Vagina (tissue), 2 donors: Measurements from ENCODE around the gene MYEOV. TPM values are rescaled to one million over a fixed set of nuclear protein-coding genes. Genes with fewer than 3 reads are reported as not detected.

Experiments
- DNase-seq, 2 donors: peaks; one replicate each; pipeline ENCODE4 v3.0.0-alpha.2; 2017; ENCODE audit errors: extremely low spot score in 2 of 2
- H3K27ac ChIP-seq: fragments of 200-600 bp; sonication (generic); one replicate; pipeline ENCODE4 v1.5.1; 2019
- H3K27me3 ChIP-seq: fragments of 200-600 bp; sonication (generic); one replicate; pipeline ENCODE4 v1.5.1; 2019
- H3K36me3 ChIP-seq, 2 donors: fragments of 200-600 bp; sonication (generic); one replicate each; pipeline ENCODE4 v1.5.1; 2017 to 2019
- H3K4me1 ChIP-seq: fragments of 200-600 bp; sonication (generic); one replicate; pipeline ENCODE4 v1.5.1; 2019
- H3K4me3 ChIP-seq, 2 donors: fragments of 200-600 bp; sonication (generic); 1 replicate in 1 of 2; 2 replicates in 1 of 2; pipeline ENCODE4 v1.5.1; 2016 to 2019
- H3K9me3 ChIP-seq: fragments of 200-600 bp; sonication (generic); one replicate; pipeline ENCODE4 v1.5.1; 2019
- POLR2A ChIP-seq, 2 donors: fragments of 450-650 bp; IDR thresholded peaks; one replicate each; pipeline ENCODE4 v1.6.1; 2017; ENCODE audit warnings: antibody characterized with exemption in 2 of 2, mild to moderate bottlenecking in 2 of 2, moderate library complexity in 2 of 2
- POLR2AphosphoS5 ChIP-seq, 2 donors: sonication (generic); formaldehyde crosslinking; IDR thresholded peaks; one replicate each; pipeline ENCODE4 v1.9.0; 2017; ENCODE audit warnings: antibody characterized with exemption in 2 of 2, mild to moderate bottlenecking in 2 of 2, low read depth in 1 of 2; ENCODE audit not compliant: insufficient read depth in 1 of 2
- intact Hi-C: fragments of 100-400 bp; cut with DNase I; formaldehyde crosslinking; loops from one replicate; pipeline ENCODE4 v1.15.1; 2023
- total RNA-seq: library from RNA; depleted of rRNA; stranded (reverse); fragments of >200 nt; gene quantifications from one replicate; pipeline ENCODE4 v1.2.3, GENCODE V29; 2016
- TF ChIP-seq, protein P1 (sequence below), 3 experiments: fragments of 450-650 bp in 2 of 3; fragments of 200-600 bp in 1 of 3; sonication (generic) in 1 of 3; IDR thresholded peaks; one replicate each; pipeline ENCODE4 v1.5.1; 2017 to 2019; ENCODE audit warnings: antibody characterized with exemption in 3 of 3, mild to moderate bottlenecking in 2 of 3, moderate library complexity in 2 of 3

The MYEOV gene
- total RNA-seq, 1 donor from 2014 or later, result 13.3 TPM

DNA sequence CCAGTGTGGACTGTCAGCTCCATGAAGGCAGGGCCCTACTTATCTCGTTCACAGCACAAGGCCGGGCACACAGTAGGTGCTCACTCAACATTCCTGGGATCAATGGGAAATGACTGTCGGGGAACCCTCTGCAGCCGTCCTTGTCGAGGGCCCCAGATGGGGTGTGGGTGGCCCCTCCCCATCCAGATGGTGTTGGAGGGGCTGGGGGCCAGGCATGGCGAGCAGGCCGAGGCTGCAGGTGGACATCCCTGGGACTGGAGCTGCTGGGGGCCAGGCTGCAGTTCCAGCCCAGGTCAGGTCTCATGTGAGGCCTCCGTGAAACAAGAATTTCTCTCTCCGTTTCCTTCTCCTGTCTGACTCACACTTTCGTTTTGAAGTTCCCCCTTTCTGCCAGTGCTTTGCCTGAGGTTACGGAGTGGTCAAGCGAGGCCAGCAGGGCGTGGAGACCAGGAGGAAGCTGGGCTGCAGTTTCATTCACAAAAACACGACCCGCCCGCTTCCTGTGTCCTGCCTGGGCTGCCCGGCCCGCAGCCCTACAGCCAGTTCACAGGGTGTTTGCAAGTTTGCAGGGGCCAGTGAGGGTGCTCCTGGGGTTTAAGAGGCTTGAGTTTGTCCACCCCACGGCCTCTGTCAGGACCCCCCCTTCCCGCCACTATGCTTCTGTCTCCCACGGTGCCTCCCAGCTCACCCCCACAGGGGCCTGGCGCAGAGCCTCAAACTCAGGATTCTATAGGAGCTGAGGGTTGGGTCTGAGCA, 4.5 kb downstream of the MYEOV start:
- Histone ChIP-seq H3K27ac (peak overlapping the region; percentile 21), H3K4me3 (peak overlapping the region; percentile 10 to 32), H3K4me1 (peaks cover 63% of the 10 kb centered on the region), H3K36me3 (no peaks in the 10 kb centered on the region), H3K9me3 (no peaks in the 10 kb centered on the region), H3K27me3 (no peaks in the 10 kb centered on the region)
- DNase-seq, result no peak
- TF ChIP-seq, protein P1, sequence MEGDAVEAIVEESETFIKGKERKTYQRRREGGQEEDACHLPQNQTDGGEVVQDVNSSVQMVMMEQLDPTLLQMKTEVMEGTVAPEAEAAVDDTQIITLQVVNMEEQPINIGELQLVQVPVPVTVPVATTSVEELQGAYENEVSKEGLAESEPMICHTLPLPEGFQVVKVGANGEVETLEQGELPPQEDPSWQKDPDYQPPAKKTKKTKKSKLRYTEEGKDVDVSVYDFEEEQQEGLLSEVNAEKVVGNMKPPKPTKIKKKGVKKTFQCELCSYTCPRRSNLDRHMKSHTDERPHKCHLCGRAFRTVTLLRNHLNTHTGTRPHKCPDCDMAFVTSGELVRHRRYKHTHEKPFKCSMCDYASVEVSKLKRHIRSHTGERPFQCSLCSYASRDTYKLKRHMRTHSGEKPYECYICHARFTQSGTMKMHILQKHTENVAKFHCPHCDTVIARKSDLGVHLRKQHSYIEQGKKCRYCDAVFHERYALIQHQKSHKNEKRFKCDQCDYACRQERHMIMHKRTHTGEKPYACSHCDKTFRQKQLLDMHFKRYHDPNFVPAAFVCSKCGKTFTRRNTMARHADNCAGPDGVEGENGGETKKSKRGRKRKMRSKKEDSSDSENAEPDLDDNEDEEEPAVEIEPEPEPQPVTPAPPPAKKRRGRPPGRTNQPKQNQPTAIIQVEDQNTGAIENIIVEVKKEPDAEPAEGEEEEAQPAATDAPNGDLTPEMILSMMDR (IDR thresholded peaks at IDR 0.05), result no peak
- peak; percentile 27 to 53 for TF ChIP-seq POLR2AphosphoS5 (IDR thresholded peaks at IDR 0.05; ENCODE audit: insufficient read depth in 1 of 2, low read depth in 1 of 2)
- intact Hi-C loops, result loop anchor here (5.0 kb wide), 1 partner anchor 344 kb away; the partner anchor contains the start of gene CCND1

DNA sequence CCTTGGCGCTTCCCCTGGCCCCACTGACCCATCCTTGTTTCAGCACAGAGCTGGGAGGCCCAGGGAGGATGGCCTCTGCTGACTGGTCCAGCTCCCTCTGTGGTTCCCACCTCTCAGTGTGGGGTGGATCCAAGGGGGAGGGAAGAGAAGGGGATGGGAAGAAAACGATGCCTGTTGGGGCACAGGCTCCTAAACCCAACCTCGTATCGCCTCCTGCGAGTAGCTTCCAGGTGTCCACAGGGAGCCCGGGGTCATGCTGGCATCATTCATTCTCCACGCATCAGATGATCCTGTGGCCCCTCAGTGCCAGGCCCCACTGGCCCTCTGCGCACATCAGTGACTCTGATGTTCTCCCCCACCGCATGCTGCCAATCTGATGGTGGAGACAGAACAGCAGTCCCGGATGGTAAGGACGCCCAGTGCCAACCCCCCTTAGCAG, 5.1 kb downstream of the MYEOV start:
- intact Hi-C loops, result loop anchor here (5.0 kb wide), 1 partner anchor 343 kb away; the partner anchor contains the start of gene CCND1
- Histone ChIP-seq H3K36me3 (no peaks in the 10 kb centered on the region), H3K27ac (no peak overlapping the region), H3K9me3 (no peaks in the 10 kb centered on the region), H3K4me1 (peaks cover 59% of the 10 kb centered on the region), H3K27me3 (no peaks in the 10 kb centered on the region), H3K4me3 (no peak overlapping the region)
- TF ChIP-seq, protein P1 (IDR thresholded peaks at IDR 0.05), result no peak
- no peak for TF ChIP-seq POLR2A (IDR thresholded peaks at IDR 0.05)
- no peak for TF ChIP-seq POLR2AphosphoS5 (IDR thresholded peaks at IDR 0.05; ENCODE audit: insufficient read depth in 1 of 2, low read depth in 1 of 2)
- no peak for DNase-seq

DNA sequence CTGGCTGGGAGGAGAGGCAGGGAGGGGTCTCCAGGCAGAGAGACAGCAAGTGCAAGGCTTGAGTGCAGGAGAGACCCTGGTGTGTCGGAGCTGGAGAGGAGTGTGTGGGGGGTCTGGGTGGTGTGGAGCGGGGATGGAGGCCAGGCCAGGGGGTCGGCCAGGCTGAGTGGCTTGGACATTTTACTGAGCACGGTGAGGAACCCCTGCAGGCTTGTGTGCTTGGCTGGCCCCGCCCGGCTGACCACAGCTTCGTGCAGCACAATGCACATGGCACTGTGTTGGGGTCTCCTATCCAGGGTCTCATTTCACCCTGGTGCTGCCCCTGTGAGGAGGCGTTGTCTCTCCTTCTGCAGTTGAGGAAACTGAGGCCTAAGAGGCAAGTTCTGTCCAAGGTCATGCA, 5.6 kb downstream of the MYEOV start:
- Histone ChIP-seq H3K27ac (no peak overlapping the region), H3K36me3 (no peaks in the 10 kb centered on the region), H3K9me3 (no peaks in the 10 kb centered on the region), H3K4me1 (peaks cover 59% of the 10 kb centered on the region), H3K27me3 (no peaks in the 10 kb centered on the region), H3K4me3 (no peak overlapping the region)
- DNase-seq, result no peak
- TF ChIP-seq POLR2AphosphoS5 (IDR thresholded peaks at IDR 0.05; ENCODE audit: insufficient read depth in 1 of 2, low read depth in 1 of 2) (no peak), POLR2A (IDR thresholded peaks at IDR 0.05) (no peak)
- TF ChIP-seq, protein P1 (IDR thresholded peaks at IDR 0.05), result no peak
- intact Hi-C loops, result loop anchor here (5.0 kb wide), 1 partner anchor 343 kb away; the partner anchor contains the start of gene CCND1

DNA sequence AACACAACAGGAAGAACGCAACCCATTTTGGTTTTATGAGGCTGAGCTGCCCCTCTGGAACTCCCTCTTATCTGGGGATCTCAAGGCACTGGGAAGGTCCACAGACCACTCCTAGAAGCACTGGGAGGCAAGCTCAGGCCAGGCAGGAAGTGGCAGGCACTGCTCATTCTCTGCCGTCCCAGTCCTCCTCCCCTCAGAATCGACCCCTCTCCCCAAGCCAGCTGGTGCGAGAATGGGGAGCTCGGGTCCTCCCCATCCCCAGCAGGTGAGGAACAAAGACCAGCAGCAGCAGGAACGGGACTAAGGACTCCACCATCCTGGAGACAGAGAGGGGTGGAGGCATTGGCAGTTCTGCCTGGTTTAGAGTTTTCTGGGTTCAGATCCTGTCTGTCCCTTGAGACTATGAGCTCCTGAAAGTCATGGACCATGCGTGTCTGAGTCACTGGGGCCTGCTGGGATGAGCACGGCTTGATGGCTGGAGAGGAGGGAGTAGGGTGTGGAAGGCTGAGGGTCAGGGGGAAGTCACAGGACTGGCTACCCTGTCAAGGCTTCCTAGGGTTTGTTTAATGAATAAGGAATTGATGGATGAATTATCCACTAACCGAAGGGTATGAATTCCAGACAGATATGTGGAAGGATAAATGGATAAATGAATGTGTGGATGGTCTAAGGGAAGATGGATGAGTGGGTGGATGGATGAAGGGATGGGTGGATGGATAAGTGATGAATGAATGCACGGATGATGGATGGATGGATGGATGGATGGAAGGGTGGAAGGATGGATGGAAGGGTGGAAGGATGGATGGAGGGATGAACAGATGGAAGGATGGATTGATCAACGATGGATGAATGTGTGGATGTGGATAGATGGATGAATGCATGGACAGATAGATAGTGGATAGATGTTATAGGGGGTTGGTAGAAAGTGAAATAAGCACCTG, 6.4 kb downstream of the MYEOV start:
- Histone ChIP-seq H3K4me1 (peaks cover 59% of the 10 kb centered on the region), H3K9me3 (no peaks in the 10 kb centered on the region), H3K4me3 (no peak overlapping the region), H3K27me3 (no peaks in the 10 kb centered on the region), H3K27ac (no peak overlapping the region), H3K36me3 (no peaks in the 10 kb centered on the region)
- DNase-seq, result no peak
- TF ChIP-seq, protein P1 (IDR thresholded peaks at IDR 0.05), result no peak
- TF ChIP-seq POLR2A (IDR thresholded peaks at IDR 0.05) (no peak), POLR2AphosphoS5 (IDR thresholded peaks at IDR 0.05; ENCODE audit: insufficient read depth in 1 of 2, low read depth in 1 of 2) (no peak)
- intact Hi-C loops, result no loop called here
